IPS-11a (cell line): Measurements from ENCODE around the gene KRTAP10-4.
"Not testable (repeated sequence)": the region's sequence is repeated elsewhere in the genome, so short reads cannot be mapped to it uniquely, and the experiment has no call there.

Source experiments
- H3K4me3 ChIP-seq: one replicate; pipeline ENCODE4 v1.5.1; 2013; ENCODE audit warnings: low read depth, low read length, control low read depth

The KRTAP10-4 gene

GRCh38 chr21:44573630-44574456, at the start of gene KRTAP10-4:
Gene KRTAP10-4, plus strand, starts transcription at chr21:44573729. Its CDS starts 30 bp downstream, at chr21:44573759.
- not testable (repeated sequence) for H3K4me3 ChIP-seq

- H3K4me3 ChIP-seq = no peak overlapping the region
Measured at GRCh38 chr21:44524414-44525371, 48.8 kb upstream of the KRTAP10-4 start.

- H3K4me3 ChIP-seq = no peak overlapping the region
Measured at GRCh38 chr21:44525391-44526095, 48.0 kb upstream of the KRTAP10-4 start.

GRCh38 chr21:44526096-44526997, 47.2 kb upstream of the KRTAP10-4 start:
- H3K4me3 ChIP-seq = no peak overlapping the region

- H3K4me3 ChIP-seq = no peak overlapping the region
Measured at GRCh38 chr21:44527156-44527982, 46.2 kb upstream of the KRTAP10-4 start.

- no peak overlapping the region for H3K4me3 ChIP-seq
Measured at GRCh38 chr21:44527983-44528633, 45.4 kb upstream of the KRTAP10-4 start.

- H3K4me3 ChIP-seq = no peak overlapping the region
Measured at GRCh38 chr21:44528634-44528995, 44.9 kb upstream of the KRTAP10-4 start.

- H3K4me3 ChIP-seq = no peak overlapping the region
Measured at GRCh38 chr21:44529011-44529421, 44.5 kb upstream of the KRTAP10-4 start.

- H3K4me3 ChIP-seq = no peak overlapping the region
Measured at GRCh38 chr21:44529503-44530125, 43.9 kb upstream of the KRTAP10-4 start.

GRCh38 chr21:44530221-44530902, 43.2 kb upstream of the KRTAP10-4 start:
- no peak overlapping the region for H3K4me3 ChIP-seq

GRCh38 chr21:44530903-44531605, 42.5 kb upstream of the KRTAP10-4 start:
- H3K4me3 ChIP-seq = no peak overlapping the region

GRCh38 chr21:44531606-44532564, 41.6 kb upstream of the KRTAP10-4 start:
- no peak overlapping the region for H3K4me3 ChIP-seq

- H3K4me3 ChIP-seq = no peak overlapping the region
Measured at GRCh38 chr21:44532712-44533111, 40.8 kb upstream of the KRTAP10-4 start.

- no peak overlapping the region for H3K4me3 ChIP-seq
Measured at GRCh38 chr21:44533121-44533890, 40.2 kb upstream of the KRTAP10-4 start.
